NT2/D1 (cell line): ENCODE data around the gene PCSK9.
"Not testable (repeated sequence)": the region's sequence is repeated elsewhere in the genome, so short reads cannot be mapped to it uniquely, and the experiment has no call there.

ENCODE experiments used
- DNase-seq: peaks from one replicate; pipeline ENCODE4 v3.0.0-alpha.2; 2011; ENCODE audit warnings: low read depth, low spot score
- H3K27me3 ChIP-seq: 2 replicates; pipeline ENCODE4 v1.6.0; 2011; ENCODE audit warnings: mild to moderate bottlenecking; ENCODE audit not compliant: insufficient read length, insufficient read depth
- H3K36me3 ChIP-seq: 2 replicates; pipeline ENCODE4 v1.6.1; 2011; ENCODE audit warnings: mild to moderate bottlenecking, low read length, mixed read lengths; ENCODE audit not compliant: insufficient read depth, insufficient read length
- H3K4me1 ChIP-seq: 2 replicates; pipeline ENCODE4 v1.5.1; 2011; ENCODE audit not compliant: insufficient read depth, insufficient read length
- H3K4me3 ChIP-seq: 2 replicates; pipeline ENCODE4 v1.5.1; 2011; ENCODE audit warnings: low read depth; ENCODE audit not compliant: insufficient read length
- H3K9ac ChIP-seq: 2 replicates; pipeline ENCODE4 v1.6.0; 2011; ENCODE audit warnings: low read depth; ENCODE audit not compliant: insufficient read length
- H3K9me3 ChIP-seq: 2 replicates; pipeline ENCODE4 v1.5.1; 2011; ENCODE audit warnings: mild to moderate bottlenecking, low read length; ENCODE audit not compliant: insufficient read depth
- SUZ12 ChIP-seq: IDR thresholded peaks from 2 replicates; pipeline ENCODE4 v1.6.1; 2011; ENCODE audit not compliant: insufficient read length, insufficient read depth; ENCODE audit errors: extremely low read depth
- YY1 ChIP-seq: IDR thresholded peaks from 2 replicates; pipeline ENCODE4 v1.6.1; 2011; ENCODE audit not compliant: insufficient read length, insufficient read depth
- ZNF274 ChIP-seq: IDR thresholded peaks from 2 replicates; pipeline ENCODE4 v1.6.1; 2011; ENCODE audit warnings: mild to moderate bottlenecking, low read depth, low read length

Gene PCSK9

GRCh38 chr1:55092475-55092874 lies 53.1 kb downstream of the PCSK9 start:
- Histone ChIP-seq H3K9ac (no peak overlapping the region), H3K4me3 (no peak overlapping the region), H3K4me1 (no peaks in the 10 kb centered on the region), H3K27me3 (no peaks in the 10 kb centered on the region), H3K9me3 (no peaks in the 10 kb centered on the region), H3K36me3 (peaks cover 94% of the 10 kb centered on the region)
- TF ChIP-seq YY1: no peak
- no peak for TF ChIP-seq ZNF274
- no peak for TF ChIP-seq SUZ12
- no peak for DNase-seq

- peaks cover 97% of the 10 kb centered on the region for H3K36me3 ChIP-seq
- no peak overlapping the region for H3K4me3 ChIP-seq
- DNase-seq: no peak
- no peaks in the 10 kb centered on the region for H3K27me3 ChIP-seq
- TF ChIP-seq YY1: no peak
- TF ChIP-seq SUZ12: no peak
- no peak for TF ChIP-seq ZNF274
- H3K9me3 ChIP-seq: no peaks in the 10 kb centered on the region
- no peak overlapping the region for H3K9ac ChIP-seq
- H3K4me1 ChIP-seq: no peaks in the 10 kb centered on the region
Measured at GRCh38 chr1:55095095-55095494, 55.7 kb downstream of the PCSK9 start.

- peaks cover 91% of the 10 kb centered on the region for H3K36me3 ChIP-seq
- H3K27me3 ChIP-seq: no peaks in the 10 kb centered on the region
- no peaks in the 10 kb centered on the region for H3K4me1 ChIP-seq
- H3K9ac ChIP-seq: no peak overlapping the region
- TF ChIP-seq YY1: no peak
- no peak for DNase-seq
- H3K4me3 ChIP-seq: no peak overlapping the region
- no peaks in the 10 kb centered on the region for H3K9me3 ChIP-seq
Measured at GRCh38 chr1:55103891-55104290, 64.5 kb downstream of the PCSK9 start.

- Histone ChIP-seq H3K4me1 (no peaks in the 10 kb centered on the region), H3K36me3 (peaks cover 89% of the 10 kb centered on the region), H3K4me3 (no peak overlapping the region), H3K9ac (no peak overlapping the region), H3K9me3 (no peaks in the 10 kb centered on the region), H3K27me3 (no peaks in the 10 kb centered on the region)
- no peak for DNase-seq
- no peak for TF ChIP-seq SUZ12
Measured at GRCh38 chr1:55107101-55107500, 67.8 kb downstream of the PCSK9 start.

GRCh38 chr1:55109005-55109404 lies 69.7 kb downstream of the PCSK9 start:
- not testable (repeated sequence) for H3K4me3 ChIP-seq, H3K4me1 ChIP-seq, H3K9ac ChIP-seq, H3K9me3 ChIP-seq, DNase-seq, H3K27me3 ChIP-seq
- H3K36me3 ChIP-seq: peaks cover 79% of the 10 kb centered on the region
